ENCODE results near the gene TFPI2.

TFPI2 gene

DNA sequence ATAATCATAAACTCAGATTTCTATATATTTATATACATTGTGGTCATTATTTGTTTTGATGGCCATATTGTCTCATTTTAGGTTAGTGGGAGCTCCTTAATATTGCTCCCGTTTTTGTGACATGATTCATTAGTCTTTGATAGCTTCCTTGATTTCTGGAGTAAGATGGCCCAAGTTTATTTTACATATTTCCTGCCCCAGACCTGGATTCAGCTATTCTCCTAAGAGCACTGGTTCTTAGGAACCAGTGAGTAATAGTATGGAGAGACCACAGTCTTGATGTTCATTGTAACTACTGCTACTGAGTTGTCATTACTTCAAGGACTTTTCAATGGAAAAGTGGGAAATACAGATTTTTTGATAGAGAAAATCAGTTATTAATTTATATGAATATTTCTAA is 6.0 kb downstream of the TFPI2 start (continued):
- TF ChIP-seq ZNF335 (tag by site-specific recombination; conservative IDR thresholded peaks at IDR 0.05) (no peak), ZNF48 (tag by site-specific recombination; IDR thresholded peaks at IDR 0.05) (no peak), ZNF785 (tag by site-specific recombination; IDR thresholded peaks at IDR 0.05) (no peak), GLIS2 (tag by site-specific recombination; IDR thresholded peaks at IDR 0.05) (no peak), ZBTB7A (tag by site-specific recombination; IDR thresholded peaks at IDR 0.05; ENCODE audit: low read depth) (no peak)

DNA sequence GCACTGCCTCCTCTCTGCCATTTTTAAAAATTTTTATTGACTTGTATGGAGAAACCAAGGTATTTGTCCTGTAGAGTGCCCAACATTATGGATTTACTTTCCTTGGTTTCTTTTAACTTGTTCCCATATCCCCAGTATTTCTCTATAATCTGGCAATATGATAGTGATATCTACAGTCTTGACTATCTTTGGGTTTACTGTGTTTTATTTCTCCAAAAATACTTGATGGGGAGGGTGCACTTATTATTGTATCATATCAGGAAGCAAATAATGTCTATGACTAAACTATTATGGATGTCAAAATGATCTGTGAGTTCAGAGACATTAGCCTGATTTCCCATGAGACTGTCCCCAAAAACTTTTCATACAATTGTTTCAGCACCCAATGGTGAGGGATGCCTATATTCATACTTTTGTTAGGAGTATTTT is 6.6 kb downstream of the TFPI2 start:
- ChIA-PET POLR2A (no interaction called here), CTCF (no interaction called here)
- H3K4me3 ChIP-seq (ENCODE audit: low read depth, low read length), result no peak overlapping the region
- H3K27ac ChIP-seq (ENCODE audit: extremely low read depth, low read depth, low read length), result no peak overlapping the region
- no peaks in the 10 kb centered on the region for H3K36me3 ChIP-seq (ENCODE audit: control insufficient read depth in 2 of 2, insufficient read depth in 1 of 2, low read length in 2 of 2)
- TF ChIP-seq ZNF830 (tag by site-specific recombination; IDR thresholded peaks at IDR 0.05; ENCODE audit: low read depth) (no peak), ZNF274 (IDR thresholded peaks at IDR 0.05; ENCODE audit: low read length) (no peak), ZNF274 (tag by site-specific recombination; IDR thresholded peaks at IDR 0.05; ENCODE audit: borderline replicate concordance) (no peak), ZNF514 (tag by site-specific recombination; IDR thresholded peaks at IDR 0.05) (no peak), SALL2 (tag by site-specific recombination; IDR thresholded peaks at IDR 0.05; ENCODE audit: borderline replicate concordance) (no peak), YY1 (tag by site-specific recombination; IDR thresholded peaks at IDR 0.05) (no peak)
- TF ChIP-seq, protein P1, sequence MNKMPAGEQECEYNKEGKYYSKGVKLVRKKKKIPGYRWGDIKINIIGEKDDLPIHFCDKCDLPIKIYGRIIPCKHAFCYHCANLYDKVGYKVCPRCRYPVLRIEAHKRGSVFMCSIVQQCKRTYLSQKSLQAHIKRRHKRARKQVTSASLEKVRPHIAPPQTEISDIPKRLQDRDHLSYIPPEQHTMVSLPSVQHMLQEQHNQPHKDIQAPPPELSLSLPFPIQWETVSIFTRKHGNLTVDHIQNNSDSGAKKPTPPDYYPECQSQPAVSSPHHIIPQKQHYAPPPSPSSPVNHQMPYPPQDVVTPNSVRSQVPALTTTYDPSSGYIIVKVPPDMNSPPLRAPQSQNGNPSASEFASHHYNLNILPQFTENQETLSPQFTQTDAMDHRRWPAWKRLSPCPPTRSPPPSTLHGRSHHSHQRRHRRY (tag by site-specific recombination; IDR thresholded peaks at IDR 0.05), result no peak
- H3K9me3 ChIP-seq (ENCODE audit: control insufficient read depth, insufficient read depth, low read depth, low read length), result no peaks in the 10 kb centered on the region
- no peaks in the 10 kb centered on the region for H3K4me1 ChIP-seq (ENCODE audit: control insufficient read depth, insufficient read depth, low read length)

DNA sequence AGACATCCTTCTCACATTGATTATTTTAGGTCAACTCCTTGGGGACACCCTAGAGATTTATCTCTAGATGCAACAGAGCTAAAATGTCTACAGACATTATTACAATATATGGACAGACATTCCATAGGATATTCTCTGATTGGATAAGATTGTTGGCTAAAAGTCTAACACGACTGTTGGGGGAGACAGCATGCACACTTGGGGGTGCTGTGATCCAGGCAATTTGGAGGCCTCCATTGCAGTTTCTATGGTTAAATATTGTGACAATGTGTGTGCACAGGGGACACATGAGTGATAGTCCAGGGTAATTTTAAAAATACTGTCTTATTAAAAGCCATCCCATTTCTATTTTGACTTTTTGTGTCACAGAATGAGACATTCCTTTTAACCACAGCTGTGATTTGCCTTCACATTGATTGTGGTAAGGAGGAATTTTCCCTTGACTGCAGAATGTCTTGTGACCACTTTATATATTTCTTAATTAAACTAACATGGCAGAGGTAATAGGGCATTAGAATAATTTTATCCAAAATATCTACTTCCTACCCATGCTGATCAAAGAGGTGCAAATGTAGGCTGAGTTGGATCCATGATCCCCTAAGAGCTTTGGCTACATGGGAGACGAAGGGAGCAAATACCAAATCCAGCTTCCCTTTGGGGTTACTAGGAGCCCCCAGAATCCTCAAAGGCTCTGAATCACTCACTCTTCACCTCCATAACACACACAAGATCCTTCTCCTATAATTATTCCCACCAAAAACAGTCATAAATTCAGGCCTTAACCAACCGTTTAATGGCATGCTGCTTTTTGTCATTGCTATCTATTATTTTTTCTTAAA is 7.3 kb downstream of the TFPI2 start:
- ChIA-PET POLR2A (no interaction called here), CTCF (interaction anchor here (0.7 kb wide), 1 partner anchor 86 kb away, joined by 3 read pairs; no protein-coding TSS in a partner anchor)
- Histone ChIP-seq H3K27ac (ENCODE audit: extremely low read depth, low read depth, low read length) (no peak overlapping the region), H3K4me3 (ENCODE audit: low read depth, low read length) (no peak overlapping the region), H3K36me3 (ENCODE audit: control insufficient read depth in 2 of 2, insufficient read depth in 1 of 2, low read length in 2 of 2) (no peaks in the 10 kb centered on the region), H3K4me1 (ENCODE audit: control insufficient read depth, insufficient read depth, low read length) (no peaks in the 10 kb centered on the region), H3K9me3 (ENCODE audit: control insufficient read depth, insufficient read depth, low read depth, low read length) (no peaks in the 10 kb centered on the region)
- TF ChIP-seq GLI4 (tag by site-specific recombination; IDR thresholded peaks at IDR 0.05), result no peak
- TF ChIP-seq WT1 (tag by site-specific recombination; IDR thresholded peaks at IDR 0.05), result no peak
- no peak for TF ChIP-seq ZEB2 (tag by site-specific recombination; IDR thresholded peaks at IDR 0.05)
- TF ChIP-seq, protein P2, sequence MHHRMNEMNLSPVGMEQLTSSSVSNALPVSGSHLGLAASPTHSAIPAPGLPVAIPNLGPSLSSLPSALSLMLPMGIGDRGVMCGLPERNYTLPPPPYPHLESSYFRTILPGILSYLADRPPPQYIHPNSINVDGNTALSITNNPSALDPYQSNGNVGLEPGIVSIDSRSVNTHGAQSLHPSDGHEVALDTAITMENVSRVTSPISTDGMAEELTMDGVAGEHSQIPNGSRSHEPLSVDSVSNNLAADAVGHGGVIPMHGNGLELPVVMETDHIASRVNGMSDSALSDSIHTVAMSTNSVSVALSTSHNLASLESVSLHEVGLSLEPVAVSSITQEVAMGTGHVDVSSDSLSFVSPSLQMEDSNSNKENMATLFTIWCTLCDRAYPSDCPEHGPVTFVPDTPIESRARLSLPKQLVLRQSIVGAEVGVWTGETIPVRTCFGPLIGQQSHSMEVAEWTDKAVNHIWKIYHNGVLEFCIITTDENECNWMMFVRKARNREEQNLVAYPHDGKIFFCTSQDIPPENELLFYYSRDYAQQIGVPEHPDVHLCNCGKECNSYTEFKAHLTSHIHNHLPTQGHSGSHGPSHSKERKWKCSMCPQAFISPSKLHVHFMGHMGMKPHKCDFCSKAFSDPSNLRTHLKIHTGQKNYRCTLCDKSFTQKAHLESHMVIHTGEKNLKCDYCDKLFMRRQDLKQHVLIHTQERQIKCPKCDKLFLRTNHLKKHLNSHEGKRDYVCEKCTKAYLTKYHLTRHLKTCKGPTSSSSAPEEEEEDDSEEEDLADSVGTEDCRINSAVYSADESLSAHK (tag by site-specific recombination; IDR thresholded peaks at IDR 0.05), result no peak
- no peak for TF ChIP-seq TRIM28 (IDR thresholded peaks at IDR 0.05; ENCODE audit: borderline replicate concordance, low read length)

DNA sequence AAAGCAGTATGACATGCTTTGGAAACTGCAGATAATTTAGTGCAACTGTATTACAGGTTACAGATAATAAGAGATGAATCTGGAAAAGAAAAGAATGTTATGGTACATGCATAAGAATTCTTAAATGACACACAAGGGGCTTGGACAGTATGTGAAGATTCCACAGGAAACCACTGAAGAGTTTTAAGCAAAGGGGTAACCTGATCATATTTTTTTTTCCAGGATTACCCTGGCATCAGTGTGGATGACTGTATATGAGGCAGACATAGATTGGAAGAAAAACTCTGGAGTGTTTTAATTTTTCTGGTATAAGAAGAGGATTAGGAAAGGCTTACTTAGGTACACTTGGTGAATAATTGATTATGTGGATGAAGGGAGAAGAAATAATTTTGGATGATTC is 8.1 kb downstream of the TFPI2 start:
- no peaks in the 10 kb centered on the region for H3K4me1 ChIP-seq (ENCODE audit: control insufficient read depth, insufficient read depth, low read length)
- no peak overlapping the region for H3K4me3 ChIP-seq (ENCODE audit: low read depth, low read length)
- H3K36me3 ChIP-seq (ENCODE audit: control insufficient read depth in 2 of 2, insufficient read depth in 1 of 2, low read length in 2 of 2), result no peaks in the 10 kb centered on the region
- TF ChIP-seq ZSCAN16 (tag by site-specific recombination; IDR thresholded peaks at IDR 0.05) (no peak), ZNF843 (tag by site-specific recombination; IDR thresholded peaks at IDR 0.05) (no peak), ZNF768 (tag by site-specific recombination; IDR thresholded peaks at IDR 0.05) (no peak), ZNF175 (tag by site-specific recombination; IDR thresholded peaks at IDR 0.05) (no peak), ZNF16 (tag by site-specific recombination; IDR thresholded peaks at IDR 0.05; ENCODE audit: low read depth) (no peak)
- TF ChIP-seq, protein P3, sequence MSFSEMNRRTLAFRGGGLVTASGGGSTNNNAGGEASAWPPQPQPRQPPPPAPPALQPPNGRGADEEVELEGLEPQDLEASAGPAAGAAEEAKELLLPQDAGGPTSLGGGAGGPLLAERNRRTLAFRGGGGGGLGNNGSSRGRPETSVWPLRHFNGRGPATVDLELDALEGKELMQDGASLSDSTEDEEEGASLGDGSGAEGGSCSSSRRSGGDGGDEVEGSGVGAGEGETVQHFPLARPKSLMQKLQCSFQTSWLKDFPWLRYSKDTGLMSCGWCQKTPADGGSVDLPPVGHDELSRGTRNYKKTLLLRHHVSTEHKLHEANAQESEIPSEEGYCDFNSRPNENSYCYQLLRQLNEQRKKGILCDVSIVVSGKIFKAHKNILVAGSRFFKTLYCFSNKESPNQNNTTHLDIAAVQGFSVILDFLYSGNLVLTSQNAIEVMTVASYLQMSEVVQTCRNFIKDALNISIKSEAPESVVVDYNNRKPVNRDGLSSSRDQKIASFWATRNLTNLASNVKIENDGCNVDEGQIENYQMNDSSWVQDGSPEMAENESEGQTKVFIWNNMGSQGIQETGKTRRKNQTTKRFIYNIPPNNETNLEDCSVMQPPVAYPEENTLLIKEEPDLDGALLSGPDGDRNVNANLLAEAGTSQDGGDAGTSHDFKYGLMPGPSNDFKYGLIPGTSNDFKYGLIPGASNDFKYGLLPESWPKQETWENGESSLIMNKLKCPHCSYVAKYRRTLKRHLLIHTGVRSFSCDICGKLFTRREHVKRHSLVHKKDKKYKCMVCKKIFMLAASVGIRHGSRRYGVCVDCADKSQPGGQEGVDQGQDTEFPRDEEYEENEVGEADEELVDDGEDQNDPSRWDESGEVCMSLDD (tag by site-specific recombination; IDR thresholded peaks at IDR 0.05), result no peak
- TF ChIP-seq, protein P4, sequence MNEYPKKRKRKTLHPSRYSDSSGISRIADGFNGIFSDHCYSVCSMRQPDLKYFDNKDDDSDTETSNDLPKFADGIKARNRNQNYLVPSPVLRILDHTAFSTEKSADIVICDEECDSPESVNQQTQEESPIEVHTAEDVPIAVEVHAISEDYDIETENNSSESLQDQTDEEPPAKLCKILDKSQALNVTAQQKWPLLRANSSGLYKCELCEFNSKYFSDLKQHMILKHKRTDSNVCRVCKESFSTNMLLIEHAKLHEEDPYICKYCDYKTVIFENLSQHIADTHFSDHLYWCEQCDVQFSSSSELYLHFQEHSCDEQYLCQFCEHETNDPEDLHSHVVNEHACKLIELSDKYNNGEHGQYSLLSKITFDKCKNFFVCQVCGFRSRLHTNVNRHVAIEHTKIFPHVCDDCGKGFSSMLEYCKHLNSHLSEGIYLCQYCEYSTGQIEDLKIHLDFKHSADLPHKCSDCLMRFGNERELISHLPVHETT (tag by site-specific recombination; IDR thresholded peaks at IDR 0.05), result no peak
- ChIA-PET POLR2A (no interaction called here), CTCF (interaction anchor here (0.7 kb wide), 1 partner anchor 86 kb away, joined by 3 read pairs; no protein-coding TSS in a partner anchor)
- H3K27ac ChIP-seq (ENCODE audit: extremely low read depth, low read depth, low read length), result no peak overlapping the region
- no peaks in the 10 kb centered on the region for H3K9me3 ChIP-seq (ENCODE audit: control insufficient read depth, insufficient read depth, low read depth, low read length)

Measured in HEK293 (cell line).